Activated gamma-delta T cell (primary cell): ENCODE results near the gene SLC6A8.
"Not testable (repeated sequence)": the region's sequence is repeated elsewhere in the genome, so short reads cannot be mapped to it uniquely, and the experiment has no call there.

Source experiments
- DNase-seq: peaks from one replicate; lab custom pipeline; 2025; lab: John Stamatoyannopoulos, UW

The SLC6A8 gene

DNA sequence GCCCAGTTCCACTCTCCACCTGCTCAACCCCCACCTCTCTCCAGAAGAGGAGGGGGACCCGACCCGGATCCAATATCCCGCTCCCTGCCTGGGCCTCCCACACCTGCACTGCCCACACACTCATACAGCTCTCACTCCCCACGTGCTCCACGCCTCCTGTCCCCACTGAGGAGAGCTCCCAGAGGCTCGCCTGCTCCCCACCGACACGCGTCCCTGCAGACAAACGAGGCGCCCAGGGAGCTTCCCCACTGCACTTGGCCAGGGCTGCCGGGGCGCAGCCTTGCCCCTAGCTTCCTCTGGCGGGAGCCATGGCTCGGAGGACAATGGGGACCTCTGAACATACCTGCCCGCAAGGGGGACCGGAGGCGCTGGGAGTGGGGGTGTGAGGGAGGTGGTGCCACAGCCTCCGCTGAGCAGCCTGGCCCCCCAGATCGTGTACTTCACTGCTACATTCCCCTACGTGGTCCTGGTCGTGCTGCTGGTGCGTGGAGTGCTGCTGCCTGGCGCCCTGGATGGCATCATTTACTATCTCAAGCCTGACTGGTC is 5.0 kb downstream of the SLC6A8 start:
- no peak for DNase-seq

DNA sequence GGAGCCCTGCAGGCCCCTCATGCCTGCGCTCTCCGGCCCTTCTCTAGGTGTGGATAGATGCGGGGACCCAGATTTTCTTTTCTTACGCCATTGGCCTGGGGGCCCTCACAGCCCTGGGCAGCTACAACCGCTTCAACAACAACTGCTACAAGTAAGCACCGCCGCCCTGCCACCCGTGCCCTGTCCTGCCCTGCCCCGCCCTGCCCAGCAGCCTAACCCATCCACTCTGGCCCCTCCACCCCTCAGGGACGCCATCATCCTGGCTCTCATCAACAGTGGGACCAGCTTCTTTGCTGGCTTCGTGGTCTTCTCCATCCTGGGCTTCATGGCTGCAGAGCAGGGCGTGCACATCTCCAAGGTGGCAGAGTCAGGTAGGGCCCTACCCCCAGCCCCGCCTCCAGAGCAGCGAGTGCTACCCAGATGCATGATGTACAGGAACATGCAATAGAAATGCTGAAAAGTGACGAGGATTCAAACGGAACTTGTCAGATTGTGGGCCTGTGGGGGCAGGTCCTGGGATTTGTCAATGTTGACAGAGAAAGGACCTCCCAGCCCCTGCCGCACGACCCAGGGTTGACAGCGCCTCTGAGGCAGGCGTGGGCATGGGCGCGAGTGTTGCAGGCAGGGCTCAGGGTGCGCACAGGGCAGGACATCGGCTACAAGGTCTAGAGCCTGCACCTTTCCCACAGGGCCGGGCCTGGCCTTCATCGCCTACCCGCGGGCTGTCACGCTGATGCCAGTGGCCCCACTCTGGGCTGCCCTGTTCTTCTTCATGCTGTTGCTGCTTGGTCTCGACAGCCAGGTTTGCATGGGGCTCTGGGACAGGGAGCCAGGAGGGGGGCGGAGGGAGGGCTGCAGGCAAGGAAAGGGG is 5.7 kb downstream of the SLC6A8 start:
- DNase-seq: no peak

DNA sequence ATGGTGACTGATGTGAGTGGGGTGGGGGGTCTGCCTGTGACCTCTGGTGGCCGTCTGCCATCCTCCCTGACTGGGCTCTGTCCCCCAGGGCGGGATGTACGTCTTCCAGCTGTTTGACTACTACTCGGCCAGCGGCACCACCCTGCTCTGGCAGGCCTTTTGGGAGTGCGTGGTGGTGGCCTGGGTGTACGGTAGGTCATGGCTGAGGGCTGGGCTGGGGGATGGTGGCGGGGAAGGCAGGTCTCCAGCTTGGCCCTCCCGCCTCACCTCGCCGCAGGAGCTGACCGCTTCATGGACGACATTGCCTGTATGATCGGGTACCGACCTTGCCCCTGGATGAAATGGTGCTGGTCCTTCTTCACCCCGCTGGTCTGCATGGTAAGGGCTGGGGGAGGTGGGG is 6.5 kb downstream of the SLC6A8 start:
- DNase-seq: not testable (repeated sequence)

DNA sequence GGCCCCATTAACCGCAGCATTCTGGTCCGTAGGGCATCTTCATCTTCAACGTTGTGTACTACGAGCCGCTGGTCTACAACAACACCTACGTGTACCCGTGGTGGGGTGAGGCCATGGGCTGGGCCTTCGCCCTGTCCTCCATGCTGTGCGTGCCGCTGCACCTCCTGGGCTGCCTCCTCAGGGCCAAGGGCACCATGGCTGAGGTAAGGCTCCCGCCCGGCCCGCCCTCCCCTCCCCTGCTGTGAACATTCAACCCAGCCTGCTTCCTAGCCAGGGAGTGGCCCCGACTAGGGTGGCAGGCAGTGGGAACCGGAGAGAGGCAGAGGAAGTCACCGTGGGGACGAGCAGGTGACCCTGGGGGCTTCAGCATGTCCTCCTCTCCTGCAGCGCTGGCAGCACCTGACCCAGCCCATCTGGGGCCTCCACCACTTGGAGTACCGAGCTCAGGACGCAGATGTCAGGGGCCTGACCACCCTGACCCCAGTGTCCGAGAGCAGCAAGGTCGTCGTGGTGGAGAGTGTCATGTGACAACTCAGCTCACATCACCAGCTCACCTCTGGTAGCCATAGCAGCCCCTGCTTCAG is 7.1 kb downstream of the SLC6A8 start:
- no peak for DNase-seq

DNA sequence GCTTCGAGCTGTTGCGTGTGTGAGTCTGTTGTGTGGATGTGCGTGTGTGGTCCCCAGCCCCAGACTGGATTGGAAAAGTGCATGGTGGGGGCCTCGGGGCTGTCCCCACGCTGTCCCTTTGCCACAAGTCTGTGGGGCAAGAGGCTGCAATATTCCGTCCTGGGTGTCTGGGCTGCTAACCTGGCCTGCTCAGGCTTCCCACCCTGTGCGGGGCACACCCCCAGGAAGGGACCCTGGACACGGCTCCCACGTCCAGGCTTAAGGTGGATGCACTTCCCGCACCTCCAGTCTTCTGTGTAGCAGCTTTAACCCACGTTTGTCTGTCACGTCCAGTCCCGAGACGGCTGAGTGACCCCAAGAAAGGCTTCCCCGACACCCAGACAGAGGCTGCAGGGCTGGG is 8.4 kb downstream of the SLC6A8 start:
- no peak for DNase-seq

DNA sequence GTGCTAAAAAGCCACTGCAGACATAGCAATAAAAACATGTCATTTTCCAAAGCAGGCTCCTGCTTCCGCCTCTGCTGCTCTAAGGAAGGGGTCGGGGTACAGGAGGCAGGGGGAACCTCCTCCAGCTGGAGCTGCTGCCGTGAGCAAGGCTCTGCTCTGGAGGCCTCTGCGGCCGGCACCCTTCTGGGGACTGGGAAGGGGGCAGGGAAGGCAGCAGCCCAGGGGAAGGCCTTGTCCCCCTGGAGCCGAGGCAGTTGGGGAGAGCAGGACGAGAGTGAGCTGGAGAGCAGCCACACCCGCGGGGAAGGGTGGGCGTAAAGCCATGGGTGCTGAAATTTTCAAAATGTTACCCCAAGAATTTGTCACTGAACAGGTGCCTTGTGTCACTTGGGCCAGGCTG is 8.8 kb downstream of the SLC6A8 start:
- not testable (repeated sequence) for DNase-seq

DNA sequence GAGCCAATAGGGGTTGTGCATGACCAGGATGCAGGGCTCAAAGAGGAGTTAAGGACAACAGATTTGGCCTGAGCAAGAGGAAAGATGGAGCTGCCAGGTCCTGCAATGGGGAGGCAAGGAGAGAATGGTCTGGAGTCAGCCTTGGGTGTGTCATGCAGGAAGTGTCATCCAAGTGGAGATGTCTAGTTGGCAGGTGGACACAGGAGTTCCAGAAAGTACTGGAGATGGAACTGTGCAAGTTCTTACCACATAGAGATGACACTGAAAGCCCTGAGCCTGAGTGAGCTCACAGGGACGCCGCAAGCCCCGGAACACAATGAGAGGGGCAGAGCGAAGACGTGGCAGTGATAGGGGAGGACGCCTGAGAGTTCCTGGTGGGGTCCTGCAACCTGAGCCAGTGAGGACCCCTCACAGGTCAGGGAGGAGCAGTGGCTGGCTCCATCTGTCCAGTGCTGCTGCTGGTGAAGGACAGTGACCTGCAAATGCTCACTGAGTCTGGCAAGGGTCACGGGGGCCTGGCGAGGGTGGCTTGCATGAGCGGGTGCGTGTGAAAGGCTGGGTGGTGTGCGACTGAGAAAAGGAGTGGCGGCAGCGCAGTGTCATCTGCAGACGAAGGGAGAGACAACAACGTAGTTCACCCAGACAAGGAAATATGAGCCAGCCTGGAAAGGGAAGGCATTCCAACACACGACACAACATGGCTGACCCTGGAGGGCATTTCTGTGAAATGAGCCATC is 9.4 kb downstream of the SLC6A8 start:
- not testable (repeated sequence) for DNase-seq

DNA sequence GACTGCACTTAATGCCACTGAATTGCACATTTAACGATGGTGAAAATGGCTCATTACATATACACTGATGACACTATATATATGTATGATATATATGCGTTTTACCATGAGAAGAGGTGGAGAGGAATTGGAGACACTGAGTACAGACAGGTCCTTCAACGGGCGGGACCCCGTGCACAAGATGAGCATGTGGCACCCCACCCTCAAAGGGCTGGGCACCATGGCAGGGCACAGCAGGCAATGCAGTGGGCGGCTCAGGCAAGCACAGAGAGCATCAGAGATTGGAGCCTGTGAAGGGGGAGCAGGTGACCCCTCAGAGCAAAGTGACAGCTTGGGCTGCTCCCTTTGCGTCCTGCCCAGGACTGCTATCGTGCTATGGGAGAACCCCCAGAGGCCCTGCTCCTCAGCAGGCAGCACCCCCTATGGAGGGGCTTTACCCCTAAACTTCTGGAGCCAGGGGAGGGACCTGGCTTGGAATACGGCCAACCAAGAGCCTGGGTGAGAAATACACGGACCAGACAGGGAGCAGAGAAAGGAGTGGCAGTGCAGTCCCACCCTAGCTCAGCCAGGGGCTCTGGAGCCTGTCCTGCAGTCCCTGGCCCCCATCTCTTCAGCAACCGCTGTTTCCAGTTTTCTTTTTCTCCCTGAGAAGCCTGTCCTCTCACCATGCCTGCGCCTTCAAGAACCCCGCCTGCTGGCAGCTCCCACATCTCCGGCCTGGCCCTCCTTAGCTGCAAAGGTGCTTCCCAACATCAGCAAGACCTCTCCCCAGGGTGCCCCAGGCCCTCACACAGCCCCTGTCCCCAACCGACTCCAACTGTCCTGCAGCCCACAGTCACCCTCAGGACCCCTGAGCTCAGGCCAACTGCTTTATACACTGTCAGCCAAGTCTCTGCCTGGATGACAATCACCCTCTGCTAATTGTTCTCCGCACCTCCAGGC is 10.5 kb downstream of the SLC6A8 start:
- no peak for DNase-seq

DNA sequence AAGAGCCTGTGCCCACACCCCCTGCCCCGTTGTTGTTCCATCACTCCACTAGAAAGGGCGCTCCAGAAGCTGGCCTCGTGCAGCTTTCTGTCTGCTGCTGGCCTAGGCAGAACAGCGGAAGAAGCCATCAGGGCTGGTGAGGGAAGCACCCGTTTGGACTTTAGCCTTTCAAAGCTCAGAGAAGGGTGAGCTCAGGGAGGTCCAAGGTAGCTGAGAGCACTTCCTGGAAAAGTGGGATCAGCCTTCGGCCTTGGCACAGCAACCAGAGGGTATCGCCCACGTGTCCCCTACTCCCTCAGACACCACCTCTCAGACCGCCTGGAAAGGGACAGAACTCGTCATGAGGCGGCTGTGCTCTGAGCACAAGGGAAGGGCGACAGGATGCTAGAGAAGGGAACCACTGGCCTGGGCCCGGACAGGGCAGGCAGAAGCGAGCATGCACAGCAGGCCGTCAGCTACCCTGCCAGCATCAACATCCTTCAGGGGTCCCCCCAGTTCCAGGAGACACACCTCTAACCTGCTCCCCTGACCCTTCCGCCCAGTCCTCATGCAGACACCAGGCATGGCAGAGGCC is 11.6 kb downstream of the SLC6A8 start:
- DNase-seq: not testable (repeated sequence)

DNA sequence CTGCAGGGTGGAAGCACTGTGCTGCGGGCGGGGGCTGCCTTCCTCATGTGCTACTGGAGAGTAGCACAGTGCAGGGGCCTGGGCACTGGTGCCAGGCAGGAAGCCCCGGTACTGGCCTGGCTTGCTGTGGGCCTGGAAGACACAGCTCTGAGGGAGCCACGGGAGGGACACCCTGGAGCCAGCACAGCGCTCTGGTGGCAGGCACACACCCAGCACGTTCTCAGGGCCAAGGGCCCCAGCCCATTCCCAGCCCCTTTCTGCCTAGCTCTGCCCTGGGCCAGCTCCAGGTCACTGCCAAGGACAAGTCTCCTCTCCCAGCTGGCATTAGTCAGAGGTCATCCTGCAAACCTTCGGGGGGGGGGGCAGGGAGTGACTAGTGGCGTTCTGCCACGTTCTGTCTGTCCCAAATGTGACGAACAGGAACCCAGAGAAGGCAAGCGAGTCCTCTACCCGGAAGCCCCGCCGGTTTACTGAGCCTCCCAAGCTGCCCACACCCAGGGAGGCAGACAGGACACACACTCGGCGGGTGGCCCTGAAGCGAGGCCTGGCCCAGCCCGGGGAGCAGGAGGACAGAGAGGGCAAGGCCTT is 12.2 kb downstream of the SLC6A8 start:
- DNase-seq: not testable (repeated sequence)

DNA sequence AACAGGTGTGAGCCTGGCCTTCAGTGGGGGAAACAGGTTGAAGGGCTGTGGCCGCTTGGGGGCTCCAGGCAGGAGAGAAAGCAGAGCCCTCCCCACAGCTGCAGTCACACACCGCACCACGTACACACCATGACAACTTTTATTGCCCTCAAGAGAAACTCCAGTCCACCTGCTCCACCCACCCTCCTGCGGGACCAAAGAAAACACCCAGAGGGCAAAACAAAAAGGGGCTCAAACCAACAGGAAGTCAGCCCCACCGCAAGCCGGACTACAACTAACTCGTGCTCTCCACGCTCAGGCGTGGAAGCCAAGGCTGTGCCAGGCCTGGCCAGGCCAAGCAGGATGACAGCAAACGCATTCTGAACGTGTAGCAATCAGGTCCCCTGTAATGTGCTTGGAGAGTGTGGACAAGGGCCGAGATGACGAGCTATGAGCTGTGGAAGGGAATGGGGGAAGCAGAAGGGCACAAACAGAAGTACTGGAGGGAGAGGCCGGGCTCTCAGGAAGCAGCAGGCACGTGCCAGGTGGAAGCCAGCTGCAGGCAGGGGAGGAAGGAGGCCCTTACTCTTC is 12.7 kb downstream of the SLC6A8 start:
- DNase-seq: no peak

DNA sequence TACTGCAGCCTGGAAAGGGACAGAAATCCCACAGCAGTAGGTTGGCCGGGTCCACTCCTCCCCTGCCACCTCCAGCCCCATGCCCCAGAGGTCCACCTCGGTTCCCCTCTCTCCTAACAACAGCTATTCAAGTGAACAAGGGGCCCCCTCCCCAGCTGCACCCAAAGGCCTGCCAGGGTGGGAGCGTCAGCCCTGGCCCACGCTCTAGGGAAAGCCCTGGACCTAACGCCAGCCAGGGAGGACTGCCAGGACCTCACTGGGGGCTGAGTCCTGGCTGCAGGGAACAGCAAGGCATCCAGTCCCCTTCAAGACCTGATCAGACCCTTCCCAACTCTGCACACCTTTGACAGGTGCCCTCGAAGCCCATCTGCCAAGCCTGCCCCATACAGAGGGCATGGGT is 13.2 kb downstream of the SLC6A8 start:
- no peak for DNase-seq

DNA sequence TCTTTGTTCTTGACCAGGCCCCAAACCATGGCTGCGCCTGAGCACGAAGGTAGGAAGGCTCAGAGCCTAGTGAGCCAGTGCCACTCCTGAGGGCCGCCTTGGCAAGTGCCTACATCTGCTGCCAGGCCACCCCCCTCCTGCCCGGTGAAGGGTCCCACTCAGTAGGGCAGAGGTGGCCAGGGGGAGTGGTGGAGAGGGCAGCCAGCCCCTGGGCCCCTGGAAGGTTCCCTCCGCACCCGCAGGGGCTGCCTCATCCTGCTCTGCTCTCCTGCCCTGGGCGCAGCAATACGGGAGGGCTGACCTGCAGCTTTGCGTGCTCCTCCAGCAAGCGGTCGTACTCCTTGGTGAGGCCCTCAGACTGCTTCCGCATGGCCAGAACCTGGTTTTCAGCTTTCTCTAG is 14.0 kb downstream of the SLC6A8 start:
- no peak for DNase-seq

DNA sequence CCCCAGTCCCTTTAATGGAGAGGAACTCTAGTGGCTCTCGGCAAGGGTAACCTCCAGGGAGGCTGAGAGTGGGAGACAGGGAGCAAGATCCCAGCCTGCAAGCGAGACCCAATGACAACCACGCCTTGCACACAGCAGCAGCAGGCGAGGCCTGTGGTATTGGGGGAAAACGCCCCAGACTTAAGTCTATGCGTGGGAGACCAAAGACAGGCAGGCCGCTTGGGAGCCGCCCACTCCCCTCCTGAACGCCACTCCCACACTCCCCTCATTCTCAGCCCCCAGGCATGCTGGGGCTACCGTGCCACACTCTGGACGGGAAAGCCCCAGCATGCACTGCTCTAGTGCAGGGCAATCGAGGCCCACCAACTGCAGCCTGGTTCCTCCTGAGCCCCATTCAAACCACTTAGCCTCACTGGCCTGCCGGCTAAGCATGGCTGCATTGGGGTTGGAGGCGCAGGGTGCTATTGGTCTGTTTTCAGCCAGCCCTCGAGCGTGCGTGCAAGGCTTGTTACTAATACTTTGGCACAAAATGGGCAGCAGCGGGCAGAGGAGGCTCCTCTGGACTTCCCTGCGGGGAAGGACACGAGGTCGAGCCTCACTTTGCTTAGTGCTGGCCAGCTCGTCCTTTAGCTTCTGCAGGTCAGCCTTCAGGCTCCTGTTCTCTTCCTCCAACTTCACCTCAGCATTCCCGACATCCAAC is 14.8 kb downstream of the SLC6A8 start:
- no peak for DNase-seq

DNA sequence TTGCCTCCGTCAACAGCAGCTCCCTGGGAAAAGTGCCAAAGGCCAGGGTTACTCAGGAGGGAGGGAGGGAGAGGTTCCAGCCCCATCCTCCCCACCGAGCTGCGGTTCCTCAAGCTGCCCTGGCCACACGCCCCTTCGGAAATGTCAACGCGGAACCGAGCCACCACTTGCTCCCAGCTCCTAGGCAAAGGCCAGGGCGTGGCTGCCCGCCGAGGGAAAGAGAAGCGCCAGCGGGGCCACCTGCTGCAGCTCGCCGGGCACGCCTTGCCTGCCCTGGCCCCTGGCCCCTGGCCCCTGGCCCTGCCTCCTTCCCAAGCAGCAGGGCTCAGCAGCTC is 15.3 kb downstream of the SLC6A8 start:
- no peak for DNase-seq

DNA sequence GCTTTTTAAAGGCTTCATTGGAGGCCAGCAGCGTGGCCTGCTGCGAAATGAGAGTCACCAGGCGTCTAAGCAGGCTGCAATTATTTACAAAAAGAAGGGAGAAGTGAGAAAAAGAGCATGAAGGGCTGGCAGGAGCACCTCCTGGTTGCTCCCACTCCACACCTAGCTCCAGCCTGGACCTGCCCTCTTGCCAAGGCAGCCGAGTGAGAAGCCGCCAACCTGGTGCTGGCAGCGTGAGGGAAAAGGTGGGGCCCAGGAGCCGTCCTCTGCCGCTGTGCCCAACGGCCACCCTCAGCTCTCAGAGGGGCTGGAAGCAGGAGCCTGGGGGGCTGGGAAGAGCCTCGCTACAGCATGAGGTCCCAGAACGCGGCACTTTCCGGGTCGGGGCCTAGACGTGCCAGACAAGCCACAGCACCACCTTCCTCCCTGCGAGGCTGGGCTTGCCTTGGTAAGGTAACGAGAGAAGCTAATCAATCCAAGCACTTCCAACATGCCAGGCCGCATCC is 16.3 kb downstream of the SLC6A8 start:
- DNase-seq: no peak

DNA sequence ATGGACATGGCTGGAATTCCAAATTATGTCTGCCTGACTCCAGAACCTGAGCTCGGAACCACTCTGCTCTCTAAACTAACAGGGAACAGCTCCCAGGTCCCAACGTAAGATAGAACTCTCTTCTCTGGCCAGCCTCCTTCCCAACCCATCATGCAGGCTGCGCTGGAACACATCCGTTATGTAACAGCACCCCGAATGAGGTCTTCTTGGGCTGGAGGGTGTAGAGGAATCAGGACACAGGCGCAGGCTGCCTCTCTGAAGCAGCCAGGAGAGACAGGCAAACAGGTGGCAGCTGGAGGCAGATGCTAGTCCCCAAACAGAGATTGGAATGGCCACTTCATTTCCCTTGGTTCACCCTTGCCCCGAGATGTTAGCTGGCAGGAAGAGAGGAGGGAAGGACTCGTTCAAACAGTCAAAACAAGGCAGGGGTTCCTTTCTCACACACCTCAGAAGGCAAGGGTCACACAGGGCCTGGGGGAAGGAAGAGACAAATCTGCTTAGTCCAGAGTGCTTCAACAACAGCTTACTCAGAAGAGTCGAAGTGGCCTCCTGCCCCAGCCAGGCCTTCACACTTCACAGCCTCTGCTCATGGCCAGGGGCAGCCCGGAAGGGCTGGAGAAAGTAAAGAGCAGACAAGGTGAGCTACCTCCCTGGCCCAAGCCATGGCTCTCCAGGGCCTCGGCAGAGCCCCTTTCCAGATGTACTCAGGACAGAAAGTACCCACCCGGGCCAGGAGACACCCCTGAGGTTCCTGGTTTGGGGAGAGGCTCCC is 17.1 kb downstream of the SLC6A8 start:
- not testable (repeated sequence) for DNase-seq

DNA sequence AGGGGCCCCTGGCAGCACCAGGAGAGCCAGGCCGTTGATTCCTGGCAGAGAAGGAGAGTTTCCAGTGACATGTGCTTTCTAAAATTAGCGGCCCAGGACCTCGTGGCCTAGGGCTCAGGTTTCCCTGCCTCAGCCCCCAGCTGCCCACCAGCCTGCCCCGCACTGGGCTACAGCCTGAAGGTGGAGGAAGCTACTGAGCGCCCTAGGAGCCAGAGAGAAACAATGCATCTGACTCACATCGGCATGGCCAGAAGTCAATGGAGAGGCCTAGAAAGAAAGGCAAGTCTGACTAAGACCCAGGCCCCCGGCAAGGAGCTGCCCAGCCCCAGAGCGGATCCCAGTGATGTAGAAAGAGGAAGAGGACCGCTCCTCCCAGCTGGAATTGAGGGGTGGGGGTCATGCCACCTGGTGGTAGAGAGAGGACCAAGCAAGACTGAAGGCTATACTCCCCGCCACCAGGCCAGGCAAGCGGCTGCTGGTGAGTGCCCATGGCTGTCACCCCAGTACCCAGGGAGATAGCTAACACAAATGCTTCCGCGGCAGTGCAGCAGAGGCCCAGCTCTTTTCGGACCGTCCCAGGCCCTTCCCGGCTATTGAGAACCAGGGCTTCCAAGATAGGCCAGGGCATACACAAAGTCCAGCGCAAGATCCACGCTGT is 17.8 kb downstream of the SLC6A8 start:
- DNase-seq: not testable (repeated sequence)
